ENCODE measurements around the gene PLBD2.

Gene PLBD2

GRCh38 chr12:113403435-113404415 lies 45.3 kb downstream of the PLBD2 start, which contains the start of gene SDS:
SDS (minus strand) TSS chr12:113403887; CDS start chr12:113399708, 4,179 bp downstream.
- Histone ChIP-seq H3K79me2 (ENCODE audit: insufficient read depth, low read length) (no peaks in the 10 kb centered on the region), H3K4me1 (ENCODE audit: insufficient read depth, low read length) (no peaks in the 10 kb centered on the region), H3K4me2 (ENCODE audit: insufficient read depth, low read length) (no peak within 1 kb of the TSS), H3K36me3 (ENCODE audit: insufficient read depth, low read length) (no peaks in the 10 kb centered on the region), H3K9me3 (ENCODE audit: insufficient read depth, low read length, severe bottlenecking) (no peaks in the 10 kb centered on the region), H4K20me1 (ENCODE audit: insufficient read depth, low read length) (no peaks in the 10 kb centered on the region), H2AFZ (ENCODE audit: low read depth, low read length) (no peak within 1 kb of the TSS), H3K27me3 (ENCODE audit: insufficient read depth, low read length, poor library complexity) (no peaks in the 10 kb centered on the region), H3K4me3 (ENCODE audit: low read depth in 1 of 2, low read length in 2 of 2) (no peak within 1 kb of the TSS), H3K9ac (ENCODE audit: low read depth, low read length) (no peak within 1 kb of the TSS), H3K27ac (ENCODE audit: low read length) (no peak within 1 kb of the TSS)
- no peak for DNase-seq
- no peak for ATAC-seq (ENCODE audit: insufficient read depth, low read depth)
- TF ChIP-seq EZH2 (IDR thresholded peaks at IDR 0.05; ENCODE audit: borderline replicate concordance, low read depth, low read length, severe bottlenecking) (no peak), CTCF (IDR thresholded peaks at IDR 0.05; ENCODE audit: borderline replicate concordance, extremely low read depth, low read length, poor library complexity, severe bottlenecking) (no peak)

- H3K27ac ChIP-seq (ENCODE audit: low read length) = no peak overlapping the region
- TF ChIP-seq CTCF (IDR thresholded peaks at IDR 0.05; ENCODE audit: borderline replicate concordance, extremely low read depth, low read length, poor library complexity, severe bottlenecking) (no peak), EZH2 (IDR thresholded peaks at IDR 0.05; ENCODE audit: borderline replicate concordance, low read depth, low read length, severe bottlenecking) (no peak)
- no peak overlapping the region for H2AFZ ChIP-seq (ENCODE audit: low read depth, low read length)
- ATAC-seq (ENCODE audit: insufficient read depth, low read depth) (no peak), DNase-seq (no peak)
- H4K20me1 ChIP-seq (ENCODE audit: insufficient read depth, low read length) = no peaks in the 10 kb centered on the region
- no peaks in the 10 kb centered on the region for H3K79me2 ChIP-seq (ENCODE audit: insufficient read depth, low read length)
- no peak overlapping the region for H3K9ac ChIP-seq (ENCODE audit: low read depth, low read length)
- no peaks in the 10 kb centered on the region for H3K4me1 ChIP-seq (ENCODE audit: insufficient read depth, low read length)
- no peaks in the 10 kb centered on the region for H3K9me3 ChIP-seq (ENCODE audit: insufficient read depth, low read length, severe bottlenecking)
- no peaks in the 10 kb centered on the region for H3K27me3 ChIP-seq (ENCODE audit: insufficient read depth, low read length, poor library complexity)
- H3K4me3 ChIP-seq (ENCODE audit: low read depth in 1 of 2, low read length in 2 of 2) = no peak overlapping the region
- no peaks in the 10 kb centered on the region for H3K36me3 ChIP-seq (ENCODE audit: insufficient read depth, low read length)
- no peak overlapping the region for H3K4me2 ChIP-seq (ENCODE audit: insufficient read depth, low read length)
Measured at GRCh38 chr12:113405694-113406093, 47.3 kb downstream of the PLBD2 start.

GRCh38 chr12:113407931-113408600 lies 49.7 kb downstream of the PLBD2 start:
- Histone ChIP-seq H4K20me1 (ENCODE audit: insufficient read depth, low read length) (no peaks in the 10 kb centered on the region), H3K9me3 (ENCODE audit: insufficient read depth, low read length, severe bottlenecking) (no peaks in the 10 kb centered on the region), H3K79me2 (ENCODE audit: insufficient read depth, low read length) (no peaks in the 10 kb centered on the region), H3K27ac (ENCODE audit: low read length) (no peak overlapping the region), H3K27me3 (ENCODE audit: insufficient read depth, low read length, poor library complexity) (no peaks in the 10 kb centered on the region), H3K9ac (ENCODE audit: low read depth, low read length) (no peak overlapping the region), H3K36me3 (ENCODE audit: insufficient read depth, low read length) (no peaks in the 10 kb centered on the region), H2AFZ (ENCODE audit: low read depth, low read length) (no peak overlapping the region), H3K4me2 (ENCODE audit: insufficient read depth, low read length) (no peak overlapping the region), H3K4me3 (ENCODE audit: low read depth in 1 of 2, low read length in 2 of 2) (no peak overlapping the region), H3K4me1 (ENCODE audit: insufficient read depth, low read length) (no peaks in the 10 kb centered on the region)
- ATAC-seq (ENCODE audit: insufficient read depth, low read depth) (no peak), DNase-seq (no peak)
- TF ChIP-seq CTCF (IDR thresholded peaks at IDR 0.05; ENCODE audit: borderline replicate concordance, extremely low read depth, low read length, poor library complexity, severe bottlenecking) (no peak), EZH2 (IDR thresholded peaks at IDR 0.05; ENCODE audit: borderline replicate concordance, low read depth, low read length, severe bottlenecking) (no peak)
